Mucosa of gallbladder (tissue), 1 donor: ENCODE measurements around the gene DDX46. TPM values are rescaled to one million over a fixed set of nuclear protein-coding genes. Genes with fewer than 3 reads are reported as not detected.
"Not testable (repeated sequence)": the region's sequence is repeated elsewhere in the genome, so short reads cannot be mapped to it uniquely, and the experiment has no call there.

Experiments used
- DNase-seq: peaks from one replicate; pipeline ENCODE4 v3.0.0-alpha.2; 2020; ENCODE audit warnings: low spot score
- total RNA-seq: library from RNA; stranded (reverse); gene quantifications from one replicate; pipeline ENCODE4 v1.2.1, GENCODE V29; 2021
- donor health status: DM: no; HTN: no; CAD: no.

DDX46 gene
- total RNA-seq = 37.5 TPM

DNA sequence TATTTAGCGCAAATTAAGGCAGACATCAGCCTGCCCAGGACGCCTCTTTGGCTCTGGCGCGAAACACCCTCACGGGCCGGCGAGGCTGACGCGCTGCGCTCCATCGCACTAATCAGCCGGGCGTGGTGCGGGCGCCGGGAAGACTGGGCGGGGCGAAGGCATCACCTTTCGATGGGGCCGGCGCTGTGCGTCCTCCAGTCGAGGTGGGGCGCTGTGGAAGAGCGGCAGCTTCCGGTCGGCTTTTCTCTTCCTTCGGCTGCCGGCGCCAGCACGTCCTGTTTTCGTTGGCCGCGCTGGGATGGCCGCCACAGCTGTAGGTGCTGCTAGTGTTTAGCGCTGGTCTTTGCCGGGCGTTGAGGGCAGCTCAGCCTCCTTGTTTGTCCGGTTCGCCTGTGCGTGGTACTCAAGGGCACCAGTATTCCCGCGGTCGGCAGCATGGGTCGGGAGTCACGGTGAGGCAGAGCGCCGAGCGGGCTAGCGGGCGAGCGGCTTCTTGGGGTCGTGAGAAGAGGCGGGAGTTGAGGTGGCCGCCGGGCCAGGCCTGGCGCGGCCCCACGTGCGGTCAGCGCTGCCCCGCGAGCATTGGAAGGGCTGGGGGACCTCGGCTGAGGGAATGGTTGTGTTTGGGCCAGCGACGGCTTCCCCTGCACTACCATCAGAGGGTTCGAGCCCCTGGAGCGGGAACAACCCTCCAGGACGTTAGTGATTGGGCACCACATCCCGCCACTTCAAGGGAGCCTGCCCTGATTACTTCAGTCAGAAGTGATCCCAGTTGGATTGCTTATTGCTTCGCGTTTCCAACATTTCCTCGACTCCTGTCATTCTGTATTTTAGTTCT, at the start of gene DDX46:
DDX46 (plus strand) TSS at position 276 of the 838 bp plus-strand sequence; CDS start at position 436, 160 bp downstream.
- DNase-seq = peak; percentile 94

- DNase-seq = no peak
Observed at GRCh38 chr5:134714120-134714519, 44.5 kb upstream of the DDX46 start.

DNA sequence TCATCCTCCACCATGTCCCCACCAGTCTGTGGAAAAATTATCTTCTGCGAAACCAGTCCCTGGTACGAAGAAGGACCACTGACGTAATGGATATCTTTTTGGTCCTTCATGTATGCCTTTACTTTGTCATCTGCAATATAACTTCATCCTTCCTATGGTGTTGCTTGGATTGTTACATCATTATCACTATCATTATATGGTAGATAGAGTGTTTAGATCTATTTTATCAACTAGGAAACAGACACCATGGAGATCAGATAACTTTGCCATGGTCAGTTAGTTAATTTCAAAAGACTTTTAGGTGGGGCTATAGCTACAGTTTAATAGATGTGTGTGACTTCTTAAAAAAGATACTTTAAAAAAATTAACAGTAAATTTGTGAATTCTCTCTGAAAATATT, 44.0 kb upstream of the DDX46 start:
- DNase-seq = no peak

GRCh38 chr5:134715466-134715865, 43.1 kb upstream of the DDX46 start:
- DNase-seq = not testable (repeated sequence)

GRCh38 chr5:134724872-134725271, 33.7 kb upstream of the DDX46 start:
- no peak for DNase-seq

- DNase-seq = no peak
Observed at GRCh38 chr5:134732819-134733218, 25.8 kb upstream of the DDX46 start.

DNA sequence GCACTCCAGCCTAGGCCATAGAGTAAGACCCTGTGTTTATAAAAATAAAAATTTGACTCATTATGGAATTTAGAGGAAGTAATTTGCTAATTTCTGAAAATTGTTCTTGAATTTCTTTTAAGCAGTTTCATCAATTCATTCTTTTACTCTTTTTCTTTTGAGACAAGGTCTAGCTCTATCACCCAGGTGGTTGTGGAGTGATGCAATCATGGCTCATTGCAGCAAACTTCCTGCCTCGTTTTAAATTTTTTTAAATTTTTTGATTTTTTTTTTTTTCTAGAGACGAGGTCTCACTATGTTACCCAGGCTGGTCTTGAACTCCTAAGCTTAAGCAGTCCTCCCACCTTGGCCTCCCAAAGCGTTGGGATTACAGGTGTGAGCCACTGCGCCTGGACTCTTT, 23.3 kb upstream of the DDX46 start:
- no peak for DNase-seq

DNA sequence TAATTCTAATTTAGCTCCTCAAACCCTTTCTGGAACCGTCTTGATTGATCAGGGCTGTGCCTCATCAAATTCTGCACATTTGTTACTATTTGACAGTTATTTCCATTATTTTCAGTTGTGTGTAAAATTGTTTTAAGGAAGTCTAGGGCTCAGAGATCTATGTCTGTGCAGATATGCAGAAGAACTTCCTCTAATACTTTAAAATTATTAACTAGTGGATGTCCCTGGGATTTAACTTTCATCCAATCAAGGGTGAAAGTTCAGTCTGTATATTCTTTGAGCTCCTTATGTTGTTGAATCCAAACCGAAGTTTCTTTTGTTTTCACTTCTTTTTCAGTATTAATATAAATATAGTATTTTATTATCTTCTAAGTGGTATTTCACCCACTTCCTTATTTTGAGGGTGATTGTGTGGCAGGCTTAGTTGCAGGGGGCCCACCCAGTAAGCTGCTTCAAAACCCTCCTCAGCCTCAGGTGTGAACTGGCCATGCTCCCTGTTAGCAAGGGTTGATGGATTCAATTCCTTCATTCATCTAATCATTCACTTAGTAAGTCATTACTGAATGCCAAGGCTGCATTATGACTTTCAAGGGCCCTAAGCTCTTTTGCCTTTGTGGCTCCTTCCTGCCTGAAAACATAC, 22.3 kb upstream of the DDX46 start:
- DNase-seq = no peak

DNA sequence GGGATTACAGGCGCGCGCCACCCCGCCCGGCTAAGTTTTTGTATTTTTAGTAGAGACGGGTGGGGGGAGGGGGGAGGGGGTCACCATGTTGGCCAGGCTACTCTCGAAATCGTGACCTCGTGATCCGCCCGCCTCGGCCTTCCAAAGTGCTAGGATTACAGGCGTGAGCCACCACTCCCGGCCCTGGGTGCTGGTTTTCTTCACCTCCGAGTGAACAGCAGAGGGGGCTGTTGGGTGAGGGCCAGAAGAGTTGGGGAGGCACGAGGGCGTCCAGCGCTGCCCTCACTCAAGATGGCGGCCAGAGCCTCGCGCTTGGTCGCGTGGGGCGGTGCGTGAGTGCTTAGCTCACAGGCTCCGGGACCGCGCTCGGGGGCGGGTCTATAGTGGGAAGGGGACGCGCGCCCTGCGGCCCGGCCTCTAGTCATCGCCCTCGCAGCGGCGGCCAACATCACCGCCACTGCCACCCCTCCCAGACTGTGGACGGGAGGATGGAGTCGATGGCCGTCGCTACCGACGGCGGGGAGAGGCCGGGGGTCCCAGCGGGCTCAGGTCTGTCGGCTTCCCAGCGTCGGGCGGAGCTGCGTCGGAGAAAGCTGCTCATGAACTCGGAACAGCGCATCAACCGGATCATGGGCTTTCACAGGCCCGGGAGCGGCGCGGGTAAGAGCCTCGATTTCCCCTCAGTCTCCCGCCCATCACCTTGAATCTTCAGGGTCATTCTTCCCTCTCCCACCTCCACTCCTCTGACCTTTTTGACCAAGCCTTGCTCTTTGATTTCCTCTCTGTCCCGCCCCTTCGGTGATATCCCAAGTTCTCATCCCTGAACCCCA, 20.2 kb upstream of the DDX46 start, which contains the start of gene CAMLG:
CAMLG (plus strand) TSS at position 416 of the 830 bp plus-strand sequence; CDS start at position 489, 73 bp downstream.
- peak; percentile 98 for DNase-seq

DNA sequence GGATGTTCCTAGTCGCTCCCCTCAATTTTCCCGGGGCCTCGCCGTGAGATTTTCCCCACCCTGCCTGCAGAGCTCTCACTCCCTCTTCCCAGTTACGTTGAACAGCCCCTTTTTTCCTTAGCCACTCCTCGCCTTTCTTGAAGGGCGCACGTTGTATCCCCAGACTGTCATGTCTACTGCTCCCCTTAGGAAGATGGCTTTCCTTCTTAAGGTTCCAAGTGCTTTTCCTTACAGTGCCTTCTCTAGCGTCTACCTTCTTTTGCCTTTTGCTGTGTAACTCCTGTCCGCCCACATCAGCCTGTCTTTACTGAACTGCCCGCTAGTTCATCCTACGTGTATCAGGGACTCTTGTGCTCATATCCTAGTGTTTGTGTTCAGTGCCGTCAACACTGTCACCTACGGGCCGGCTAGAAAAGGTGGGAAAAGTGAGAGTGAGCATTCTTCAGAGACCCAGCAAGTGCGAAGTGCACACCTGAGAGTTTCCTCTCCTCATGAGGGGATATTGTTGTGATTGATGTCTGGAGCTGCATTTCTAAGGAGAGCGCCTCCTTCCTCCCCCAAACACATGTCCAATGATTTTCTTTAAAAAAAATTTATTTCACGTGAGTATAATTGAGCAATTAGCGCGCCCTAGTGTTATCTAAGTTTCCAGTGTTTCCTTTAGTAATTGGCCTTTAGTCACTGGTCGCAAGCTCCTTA, 19.5 kb upstream of the DDX46 start:
- DNase-seq = peak; percentile 16

DNA sequence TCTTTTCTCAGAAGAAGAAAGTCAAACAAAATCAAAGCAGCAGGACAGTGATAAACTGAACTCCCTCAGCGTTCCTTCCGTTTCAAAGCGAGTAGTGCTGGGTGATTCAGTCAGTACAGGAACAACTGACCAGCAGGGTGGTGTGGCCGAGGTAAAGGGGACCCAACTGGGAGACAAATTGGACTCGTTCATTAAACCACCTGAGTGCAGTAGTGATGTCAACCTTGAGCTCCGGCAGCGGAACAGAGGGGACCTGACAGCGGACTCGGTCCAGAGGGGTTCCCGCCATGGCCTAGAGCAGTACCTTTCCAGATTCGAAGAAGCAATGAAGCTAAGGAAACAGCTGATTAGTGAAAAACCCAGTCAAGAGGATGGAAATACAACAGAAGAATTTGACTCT, 17.5 kb upstream of the DDX46 start:
- DNase-seq = no peak

- no peak for DNase-seq
Observed at GRCh38 chr5:134742134-134742533, 16.4 kb upstream of the DDX46 start.

GRCh38 chr5:134749415-134749814, 9.2 kb upstream of the DDX46 start:
- no peak for DNase-seq

- DNase-seq = no peak
Observed at GRCh38 chr5:134758176-134758503, 439 bp upstream of the DDX46 start.

- DNase-seq = not testable (repeated sequence)
Observed at GRCh38 chr5:134767528-134768291, 9.1 kb downstream of the DDX46 start.

- no peak for DNase-seq
Observed at GRCh38 chr5:134769206-134769605, 10.6 kb downstream of the DDX46 start.

DNA sequence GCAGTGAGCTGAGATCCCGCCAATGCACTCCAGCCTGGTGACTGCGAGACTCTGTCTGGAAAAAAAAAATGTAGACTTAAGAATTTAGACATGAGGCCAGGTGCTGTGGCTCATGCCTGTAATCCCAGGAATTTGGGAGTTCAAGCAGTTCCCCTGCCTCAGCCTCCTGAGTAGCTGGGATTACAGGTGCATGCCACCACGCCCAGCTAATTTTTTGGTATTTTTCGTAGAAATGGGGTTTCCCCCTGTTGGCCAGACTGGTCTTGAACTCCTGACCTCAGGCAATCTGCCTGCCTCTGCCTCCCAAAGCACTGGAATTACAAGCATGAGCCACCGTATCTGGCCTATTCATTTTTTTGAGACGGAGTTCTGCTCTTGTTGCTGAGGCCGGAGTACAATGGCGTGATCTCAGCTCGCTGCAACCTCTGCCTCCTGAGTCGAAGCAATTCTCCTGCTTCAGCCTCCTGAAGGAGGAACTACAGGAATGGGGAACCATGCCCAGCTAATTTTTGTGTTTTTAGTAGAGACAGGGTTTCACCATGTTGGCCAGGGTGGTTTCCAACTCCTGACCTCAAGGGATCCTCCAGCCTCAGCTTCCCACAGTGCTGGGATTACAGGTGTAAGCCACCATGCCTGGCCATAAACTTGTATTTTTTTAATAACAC, 14.0 kb downstream of the DDX46 start:
- DNase-seq = no peak

DNA sequence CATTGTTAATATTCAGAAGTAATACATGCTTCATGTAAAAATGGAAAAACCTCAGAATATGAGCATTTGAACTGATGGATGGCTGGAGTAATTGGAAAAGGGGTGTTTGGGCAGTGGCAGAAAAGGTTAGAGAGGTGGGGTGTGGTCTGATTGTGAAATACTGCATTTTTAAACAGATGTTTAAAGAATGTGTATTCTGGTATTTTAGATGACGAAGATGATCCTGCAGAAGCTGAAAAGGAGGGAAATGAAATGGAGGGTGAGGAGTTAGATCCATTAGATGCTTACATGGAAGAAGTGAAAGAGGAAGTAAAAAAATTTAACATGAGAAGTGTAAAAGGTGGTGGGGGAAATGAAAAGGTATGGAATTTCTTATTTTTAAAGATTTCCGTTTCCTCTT, 18.8 kb downstream of the DDX46 start:
- no peak for DNase-seq

DNA sequence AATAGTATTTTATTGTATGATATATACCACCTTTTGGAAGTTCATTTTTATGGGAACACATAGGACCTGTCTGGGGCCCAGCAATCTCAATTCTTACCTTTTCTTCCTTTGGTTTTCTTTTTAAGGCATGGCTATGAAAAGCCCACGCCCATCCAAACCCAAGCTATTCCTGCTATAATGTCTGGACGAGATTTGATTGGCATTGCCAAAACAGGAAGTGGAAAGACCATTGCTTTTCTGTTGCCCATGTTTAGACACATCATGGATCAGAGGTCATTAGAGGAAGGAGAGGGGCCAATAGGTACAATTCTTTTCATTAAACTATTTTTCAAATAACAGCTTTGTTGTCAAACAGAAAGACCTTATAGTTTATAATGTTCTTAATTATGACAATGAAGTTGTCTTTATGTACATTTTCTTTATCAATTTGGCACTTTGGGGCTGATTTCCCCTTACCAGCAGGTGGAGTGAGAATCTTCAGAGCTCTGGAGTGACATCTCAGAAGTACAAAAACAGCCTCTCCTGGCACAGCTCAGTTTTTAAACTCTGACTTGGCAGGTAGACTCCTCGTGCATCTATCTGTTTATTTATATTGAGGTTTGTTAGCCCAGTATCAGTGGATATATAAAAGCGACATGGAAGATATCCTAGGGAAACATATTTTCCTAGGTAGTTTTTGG, 25.8 kb downstream of the DDX46 start:
- no peak for DNase-seq
